Measurements from ENCODE around the gene EML4. TPM values are rescaled to one million over a fixed set of nuclear protein-coding genes. Genes with fewer than 3 reads are reported as not detected.
"Not testable (repeated sequence)": the region's sequence is repeated elsewhere in the genome, so short reads cannot be mapped to it uniquely, and the experiment has no call there.

Gene EML4
- total RNA-seq, 1 donor from 2014 or later: 68.2 TPM

- Mint-ChIP-seq H3K27ac (ENCODE audit: unreplicated experiment) (no peak overlapping the region), H3K27me3 (ENCODE audit: low read depth, unreplicated experiment) (no peaks in the 10 kb centered on the region)
Measured at GRCh38 chr2:42334220-42334619, 165.1 kb downstream of the EML4 start.

GRCh38 chr2:42334865-42335264, 165.7 kb downstream of the EML4 start:
- H3K4me2 ChIP-seq (ENCODE audit: low read length); H3K4me3 ChIP-seq (ENCODE audit: insufficient read depth, low read depth, low read length); H3K27ac Mint-ChIP-seq (ENCODE audit: unreplicated experiment); H4K20me1 ChIP-seq (ENCODE audit: insufficient read depth, low read length); H3K9me3 Mint-ChIP-seq (ENCODE audit: unreplicated experiment); H2AFZ ChIP-seq (ENCODE audit: low read depth, low read length); H3K27me3 Mint-ChIP-seq (ENCODE audit: low read depth, unreplicated experiment); H3K9me3 ChIP-seq (ENCODE audit: insufficient read depth, low read depth, low read length); H3K27me3 ChIP-seq (ENCODE audit: insufficient read depth, low read length); DNase-seq (ENCODE audit: low read depth); H3K9ac ChIP-seq (ENCODE audit: low read length); FAIRE-seq; H3K4me1 ChIP-seq (ENCODE audit: insufficient read depth, low read length); H3K27ac ChIP-seq (ENCODE audit: low read depth, low read length); H3K4me3 Mint-ChIP-seq (ENCODE audit: unreplicated experiment): not testable (repeated sequence)
- Histone ChIP-seq H3K79me2 (ENCODE audit: insufficient read depth, low read length) (peaks cover 19% of the 10 kb centered on the region), H3K36me3 (ENCODE audit: insufficient read depth, low read length) (peaks cover 32% of the 10 kb centered on the region)
- Mint-ChIP-seq H3K36me3 (ENCODE audit: low read depth, unreplicated experiment) (peaks cover 41% of the 10 kb centered on the region), H3K4me1 (ENCODE audit: low read depth, unreplicated experiment) (peaks cover 29% of the 10 kb centered on the region)

More at GRCh38 chr2:42334220-42334619, 165.1 kb downstream of the EML4 start:
- Mint-ChIP-seq H3K4me3 (ENCODE audit: unreplicated experiment) (no peak overlapping the region), H3K36me3 (ENCODE audit: low read depth, unreplicated experiment) (peaks cover 38% of the 10 kb centered on the region), H3K9me3 (ENCODE audit: unreplicated experiment) (no peaks in the 10 kb centered on the region), H3K4me1 (ENCODE audit: low read depth, unreplicated experiment) (peaks cover 26% of the 10 kb centered on the region)
- peaks cover 15% of the 10 kb centered on the region for H3K79me2 ChIP-seq (ENCODE audit: insufficient read depth, low read length)
- FAIRE-seq: no peak
- H3K27me3 ChIP-seq (ENCODE audit: insufficient read depth, low read length): no peaks in the 10 kb centered on the region
- peaks cover 36% of the 10 kb centered on the region for H3K36me3 ChIP-seq (ENCODE audit: insufficient read depth, low read length)
- DNase-seq (ENCODE audit: low read depth): no peak
- no peak overlapping the region for H3K9ac ChIP-seq (ENCODE audit: low read length)
- H3K4me2 ChIP-seq (ENCODE audit: low read length): no peak overlapping the region
- no peak overlapping the region for H3K4me3 ChIP-seq (ENCODE audit: insufficient read depth, low read depth, low read length)
- H4K20me1 ChIP-seq (ENCODE audit: insufficient read depth, low read length): peaks cover 4% of the 10 kb centered on the region
- no peak overlapping the region for H3K27ac ChIP-seq (ENCODE audit: low read depth, low read length)
- TF ChIP-seq EZH2 (IDR thresholded peaks at IDR 0.05; ENCODE audit: insufficient read depth, low read length): no peak
- TF ChIP-seq, protein P1, sequence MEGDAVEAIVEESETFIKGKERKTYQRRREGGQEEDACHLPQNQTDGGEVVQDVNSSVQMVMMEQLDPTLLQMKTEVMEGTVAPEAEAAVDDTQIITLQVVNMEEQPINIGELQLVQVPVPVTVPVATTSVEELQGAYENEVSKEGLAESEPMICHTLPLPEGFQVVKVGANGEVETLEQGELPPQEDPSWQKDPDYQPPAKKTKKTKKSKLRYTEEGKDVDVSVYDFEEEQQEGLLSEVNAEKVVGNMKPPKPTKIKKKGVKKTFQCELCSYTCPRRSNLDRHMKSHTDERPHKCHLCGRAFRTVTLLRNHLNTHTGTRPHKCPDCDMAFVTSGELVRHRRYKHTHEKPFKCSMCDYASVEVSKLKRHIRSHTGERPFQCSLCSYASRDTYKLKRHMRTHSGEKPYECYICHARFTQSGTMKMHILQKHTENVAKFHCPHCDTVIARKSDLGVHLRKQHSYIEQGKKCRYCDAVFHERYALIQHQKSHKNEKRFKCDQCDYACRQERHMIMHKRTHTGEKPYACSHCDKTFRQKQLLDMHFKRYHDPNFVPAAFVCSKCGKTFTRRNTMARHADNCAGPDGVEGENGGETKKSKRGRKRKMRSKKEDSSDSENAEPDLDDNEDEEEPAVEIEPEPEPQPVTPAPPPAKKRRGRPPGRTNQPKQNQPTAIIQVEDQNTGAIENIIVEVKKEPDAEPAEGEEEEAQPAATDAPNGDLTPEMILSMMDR (IDR thresholded peaks at IDR 0.05; ENCODE audit: insufficient read depth, low read depth, low read length): no peak
- H3K4me1 ChIP-seq (ENCODE audit: insufficient read depth, low read length): peaks cover 5% of the 10 kb centered on the region
- H2AFZ ChIP-seq (ENCODE audit: low read depth, low read length): no peak overlapping the region
- no peaks in the 10 kb centered on the region for H3K9me3 ChIP-seq (ENCODE audit: insufficient read depth, low read depth, low read length)

GRCh38 chr2:42335514-42336104, 166.5 kb downstream of the EML4 start:
- no peaks in the 10 kb centered on the region for H3K9me3 Mint-ChIP-seq (ENCODE audit: unreplicated experiment)
- Histone ChIP-seq H3K9me3 (ENCODE audit: insufficient read depth, low read depth, low read length) (no peaks in the 10 kb centered on the region), H3K27me3 (ENCODE audit: insufficient read depth, low read length) (no peaks in the 10 kb centered on the region), H4K20me1 (ENCODE audit: insufficient read depth, low read length) (peaks cover 4% of the 10 kb centered on the region), H3K9ac (ENCODE audit: low read length) (no peak overlapping the region), H3K36me3 (ENCODE audit: insufficient read depth, low read length) (peaks cover 25% of the 10 kb centered on the region), H3K4me3 (ENCODE audit: insufficient read depth, low read depth, low read length) (no peak overlapping the region), H3K79me2 (ENCODE audit: insufficient read depth, low read length) (peaks cover 26% of the 10 kb centered on the region), H3K4me2 (ENCODE audit: low read length) (no peak overlapping the region), H2AFZ (ENCODE audit: low read depth, low read length) (no peak overlapping the region), H3K27ac (ENCODE audit: low read depth, low read length) (no peak overlapping the region), H3K4me1 (ENCODE audit: insufficient read depth, low read length) (peaks cover 5% of the 10 kb centered on the region)
- no peak overlapping the region for H3K27ac Mint-ChIP-seq (ENCODE audit: unreplicated experiment)
- FAIRE-seq (no peak), DNase-seq (ENCODE audit: low read depth) (no peak)
- peaks cover 49% of the 10 kb centered on the region for H3K36me3 Mint-ChIP-seq (ENCODE audit: low read depth, unreplicated experiment)
- H3K4me3 Mint-ChIP-seq (ENCODE audit: unreplicated experiment): no peak overlapping the region
- TF ChIP-seq, protein P1 (IDR thresholded peaks at IDR 0.05; ENCODE audit: insufficient read depth, low read depth, low read length): no peak
- no peak for TF ChIP-seq EZH2 (IDR thresholded peaks at IDR 0.05; ENCODE audit: insufficient read depth, low read length)
- no peaks in the 10 kb centered on the region for H3K27me3 Mint-ChIP-seq (ENCODE audit: low read depth, unreplicated experiment)
- H3K4me1 Mint-ChIP-seq (ENCODE audit: low read depth, unreplicated experiment): peaks cover 26% of the 10 kb centered on the region

Data from astrocyte (in vitro differentiated cells and primary cell).